HFFc6 (cell line): Measurements from ENCODE around the gene CGB3. TPM values are rescaled to one million over a fixed set of nuclear protein-coding genes. Genes with fewer than 3 reads are reported as not detected.

ENCODE experiments used
- DNase-seq: peaks from one replicate; pipeline ENCODE4 v3.0.0-alpha.2; 2018
- H3K27ac Mint-ChIP-seq: 2 replicates; pipeline ENCODE4 v1.8.0; 2020; ENCODE audit warnings: mild to moderate bottlenecking, mixed read lengths
- H3K27me3 Mint-ChIP-seq: 2 replicates; pipeline ENCODE4 v1.8.0; 2021; ENCODE audit warnings: mild to moderate bottlenecking, moderate library complexity, mixed read lengths; ENCODE audit not compliant: insufficient read depth
- H3K36me3 Mint-ChIP-seq: 2 replicates; pipeline ENCODE4 v1.8.0; 2021; ENCODE audit warnings: low read depth, mixed read lengths
- H3K4me1 Mint-ChIP-seq: 2 replicates; pipeline ENCODE4 v1.8.0; 2020; ENCODE audit warnings: low read depth, mixed read lengths
- H3K4me3 Mint-ChIP-seq: 2 replicates; pipeline ENCODE4 v1.8.0; 2020; ENCODE audit warnings: mild to moderate bottlenecking, moderate library complexity, mixed read lengths
- H3K9me3 Mint-ChIP-seq: 2 replicates; pipeline ENCODE4 v1.8.0; 2020; ENCODE audit warnings: mild to moderate bottlenecking, mixed read lengths
- microRNA-seq: library from miRNA; unstranded; fragments of <30 nt; microRNA quantifications from one replicate; pipeline ENCODE4, GENCODE V29; 2019
- total RNA-seq, 6 experiments: library from RNA; stranded (reverse); fragmentation: NEBNext Ultra II Directional; extraction: Animal tissue kit (Norgen Biotek cat#: 25700); gene quantifications; 2 replicates in 1 of 6; 3 replicates in 5 of 6; pipeline ENCODE4 v1.2.3, GENCODE V29; 2021
- TF ChIP-seq, protein P1 (sequence below): fragments of 200-600 bp; sonication (generic); IDR thresholded peaks from 2 replicates; pipeline ENCODE4 v1.5.0; 2021; ENCODE audit warnings: antibody characterized with exemption, mild to moderate bottlenecking

Gene CGB3
- total RNA-seq, 6 experiments from 2014 or later: not detected

DNA sequence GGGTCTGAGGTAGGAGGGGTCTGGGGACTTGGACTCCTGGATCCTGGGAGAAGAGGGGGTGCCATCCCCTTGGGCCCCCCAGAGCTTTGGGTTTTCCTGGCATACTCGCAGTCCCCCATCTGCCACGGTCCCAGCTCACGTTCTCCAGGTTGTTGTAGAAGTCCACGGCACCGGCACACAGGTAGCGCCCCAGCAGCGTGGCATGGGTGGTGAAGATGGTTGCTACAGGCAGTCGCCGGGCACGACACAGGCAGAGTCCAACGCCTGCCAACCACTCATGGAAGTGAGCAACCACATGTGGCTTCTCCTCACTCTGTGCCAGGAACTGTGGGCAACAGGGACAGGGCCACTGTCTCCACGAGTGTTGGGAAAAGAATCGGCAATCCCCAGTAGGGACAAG is 38.4 kb downstream of the CGB3 start:
- H3K4me1 Mint-ChIP-seq: peaks cover 8% of the 10 kb centered on the region
- H3K9me3 Mint-ChIP-seq: no peaks in the 10 kb centered on the region
- H3K36me3 Mint-ChIP-seq: peaks cover 36% of the 10 kb centered on the region
- H3K4me3 Mint-ChIP-seq: no peak overlapping the region
- H3K27me3 Mint-ChIP-seq: no peaks in the 10 kb centered on the region
- TF ChIP-seq, protein P1, sequence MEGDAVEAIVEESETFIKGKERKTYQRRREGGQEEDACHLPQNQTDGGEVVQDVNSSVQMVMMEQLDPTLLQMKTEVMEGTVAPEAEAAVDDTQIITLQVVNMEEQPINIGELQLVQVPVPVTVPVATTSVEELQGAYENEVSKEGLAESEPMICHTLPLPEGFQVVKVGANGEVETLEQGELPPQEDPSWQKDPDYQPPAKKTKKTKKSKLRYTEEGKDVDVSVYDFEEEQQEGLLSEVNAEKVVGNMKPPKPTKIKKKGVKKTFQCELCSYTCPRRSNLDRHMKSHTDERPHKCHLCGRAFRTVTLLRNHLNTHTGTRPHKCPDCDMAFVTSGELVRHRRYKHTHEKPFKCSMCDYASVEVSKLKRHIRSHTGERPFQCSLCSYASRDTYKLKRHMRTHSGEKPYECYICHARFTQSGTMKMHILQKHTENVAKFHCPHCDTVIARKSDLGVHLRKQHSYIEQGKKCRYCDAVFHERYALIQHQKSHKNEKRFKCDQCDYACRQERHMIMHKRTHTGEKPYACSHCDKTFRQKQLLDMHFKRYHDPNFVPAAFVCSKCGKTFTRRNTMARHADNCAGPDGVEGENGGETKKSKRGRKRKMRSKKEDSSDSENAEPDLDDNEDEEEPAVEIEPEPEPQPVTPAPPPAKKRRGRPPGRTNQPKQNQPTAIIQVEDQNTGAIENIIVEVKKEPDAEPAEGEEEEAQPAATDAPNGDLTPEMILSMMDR: no peak
- no peak overlapping the region for H3K27ac Mint-ChIP-seq
- DNase-seq: no peak

DNA sequence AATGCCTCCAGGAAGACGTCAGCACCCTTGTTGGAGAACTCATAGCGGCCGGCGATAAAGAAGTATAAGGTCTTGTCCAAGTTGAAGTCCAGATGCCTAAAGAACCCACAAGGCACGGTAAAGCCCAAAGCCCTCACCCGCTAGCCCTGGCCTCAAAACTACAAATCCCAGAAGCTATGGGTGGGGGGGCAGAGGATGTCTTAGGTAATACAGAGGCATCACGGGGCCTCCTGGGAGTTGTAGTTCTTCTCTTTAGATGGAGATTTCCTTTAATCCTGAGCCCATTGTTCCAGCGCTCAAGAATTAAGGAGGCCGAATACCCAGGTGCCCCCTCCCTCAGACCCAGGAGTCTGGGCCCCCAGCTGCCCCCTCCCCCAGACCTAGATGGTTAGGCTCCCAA is 41.9 kb downstream of the CGB3 start:
- Mint-ChIP-seq H3K4me1 (peaks cover 21% of the 10 kb centered on the region), H3K4me3 (no peak overlapping the region), H3K9me3 (no peaks in the 10 kb centered on the region), H3K27ac (peak overlapping the region; percentile 53; the same call in 1 of the 2 replicates), H3K27me3 (no peaks in the 10 kb centered on the region; the same call in 1 of the 2 replicates), H3K36me3 (peaks cover 36% of the 10 kb centered on the region)
- TF ChIP-seq, protein P1: no peak
- DNase-seq: no peak

DNA sequence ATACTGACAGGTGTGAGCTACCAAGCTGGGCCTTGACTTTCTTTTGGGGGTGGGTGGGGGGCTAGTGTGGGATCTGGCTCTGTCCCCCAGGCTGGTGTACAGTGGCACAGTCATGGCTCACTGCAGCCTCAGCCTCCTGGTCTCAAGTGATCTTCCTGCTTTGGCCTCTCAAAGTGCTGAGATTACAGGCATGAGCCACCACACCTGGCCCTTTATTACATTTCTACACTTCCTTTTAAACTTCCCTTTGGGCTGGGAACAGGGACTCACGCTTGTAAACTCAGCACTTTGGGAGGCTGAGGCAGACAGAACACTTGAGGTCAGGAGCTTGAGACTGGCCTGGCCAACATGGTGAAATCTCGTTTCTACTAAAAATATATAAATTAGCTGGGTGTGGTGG is 47.1 kb downstream of the CGB3 start:
- Mint-ChIP-seq H3K4me1 (peaks cover 21% of the 10 kb centered on the region), H3K27me3 (no peaks in the 10 kb centered on the region; the same call in 1 of the 2 replicates), H3K27ac (no peak overlapping the region), H3K4me3 (no peak overlapping the region), H3K36me3 (peaks cover 35% of the 10 kb centered on the region), H3K9me3 (no peaks in the 10 kb centered on the region)
- TF ChIP-seq, protein P1: no peak
- DNase-seq: no peak

DNA sequence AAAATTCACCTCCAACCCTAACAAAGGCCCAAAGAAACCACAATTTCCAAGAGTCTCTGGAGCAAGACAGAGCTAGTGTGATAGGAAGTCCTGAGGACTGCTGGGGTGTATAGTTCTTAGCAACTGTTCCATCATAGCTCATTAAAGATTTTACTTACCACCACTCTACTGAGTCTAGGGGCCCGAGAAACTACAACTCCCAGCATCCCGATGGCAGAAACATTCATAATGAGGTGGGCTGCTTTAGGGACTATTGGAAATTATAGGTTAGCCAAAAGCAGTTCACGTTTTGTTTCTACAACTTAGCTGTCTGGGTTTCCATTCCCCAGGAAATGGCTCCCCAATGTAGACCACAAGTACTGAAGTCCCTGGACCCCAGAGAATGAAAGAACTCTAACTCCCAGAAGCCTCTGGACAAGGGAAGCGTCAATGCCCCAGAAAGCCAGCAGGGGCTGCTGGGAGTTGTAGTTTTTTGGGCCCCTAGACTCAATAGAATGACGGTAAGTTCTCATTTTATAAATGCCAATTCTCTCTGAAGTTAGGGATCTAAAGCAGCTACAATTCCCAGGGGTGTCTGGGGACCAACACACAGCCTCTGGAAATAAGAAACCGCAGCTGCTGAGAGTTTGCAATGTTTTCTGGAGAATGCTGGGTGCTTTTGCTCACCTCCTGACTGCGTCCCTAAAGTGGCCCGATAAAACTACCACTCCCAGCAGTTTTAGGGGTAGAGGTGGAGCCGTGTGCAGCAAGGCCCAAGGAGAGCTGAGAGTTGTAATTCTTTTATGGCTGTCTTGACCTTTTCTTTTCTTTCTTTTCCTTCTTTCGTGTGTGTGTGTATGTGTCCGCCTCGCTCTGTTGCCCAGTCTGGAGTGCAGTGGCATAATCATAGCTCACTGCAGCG is 47.9 kb downstream of the CGB3 start:
- peaks cover 33% of the 10 kb centered on the region for H3K36me3 Mint-ChIP-seq
- no peak overlapping the region for H3K27ac Mint-ChIP-seq

More for the DNA sequence above, 47.9 kb downstream of the CGB3 start:
- Mint-ChIP-seq H3K4me1 (peaks cover 22% of the 10 kb centered on the region), H3K27me3 (no peaks in the 10 kb centered on the region; the same call in 1 of the 2 replicates), H3K4me3 (no peak overlapping the region), H3K9me3 (no peaks in the 10 kb centered on the region)
- DNase-seq: no peak
- TF ChIP-seq, protein P1: peak; percentile 62

Small RNA genes within 50 kb of the gene (microRNA-seq; reads per million reads assigned to microRNA genes)
- 3.9 reads per million for gene MIR6798

Other genes starting within 250 kb of the CGB3 start
- 10 to 100 TPM; 31.3 to 41.2 (median 34.0) TPM for gene BCAT2, start 213.3 kb downstream of the CGB3 start, total RNA-seq
- 1 to 10 TPM; 2.9 to 10.0 (median 8.9) TPM for gene HSD17B14, start 187.8 kb downstream of the CGB3 start, total RNA-seq
- 10 to 100 TPM in 4 of 6 experiments, 1 to 10 TPM in 2; 7.7 to 15.1 (median 13.2) TPM for gene PLEKHA4, start 155.7 kb downstream of the CGB3 start, total RNA-seq
- gene PPP1R15A, start 151.9 kb downstream of the CGB3 start, total RNA-seq: 10 to 100 TPM; 70.2 to 97.3 (median 89.6) TPM
- gene TULP2, start 125.6 kb downstream of the CGB3 start, total RNA-seq: under 1 TPM in 1 of 6 experiments, not detected in 5; 0.38 TPM
- 100 to 1,000 TPM; 129 to 160 (median 152) TPM for gene NUCB1, start 124.0 kb downstream of the CGB3 start, total RNA-seq
- gene DHDH, start 90.6 kb downstream of the CGB3 start, total RNA-seq: not detected
- 100 to 1,000 TPM; 223 to 260 (median 244) TPM for gene BAX, start 69.5 kb downstream of the CGB3 start, total RNA-seq
- gene FTL, start 59.0 kb downstream of the CGB3 start, total RNA-seq: 1,000 to 10,000 TPM; 2,438 to 4,450 (median 3,824) TPM
- gene GYS1, start 31.0 kb downstream of the CGB3 start, total RNA-seq: 10 to 100 TPM; 76.0 to 90.8 (median 87.5) TPM
- gene RUVBL2, start 30.4 kb downstream of the CGB3 start, total RNA-seq: 100 to 1,000 TPM; 131 to 161 (median 159) TPM
- under 1 TPM in 1 of 6 experiments, not detected in 5; 0.46 TPM for gene LHB, start 7.2 kb downstream of the CGB3 start, total RNA-seq
- gene CGB2, start 7.6 kb upstream of the CGB3 start, total RNA-seq: under 1 TPM in 1 of 6 experiments, not detected in 5; 0.55 TPM
- 1 to 10 TPM in 1 of 6 experiments, under 1 TPM in 1, not detected in 4; 0.38 to 1.0 TPM for gene CGB1, start 12.6 kb upstream of the CGB3 start, total RNA-seq
- gene CGB5, start 19.5 kb upstream of the CGB3 start, total RNA-seq: under 1 TPM in 2 of 6 experiments, not detected in 4; 0.23 to 0.75 TPM
- gene CGB8, start 24.8 kb upstream of the CGB3 start, total RNA-seq: 1 to 10 TPM in 4 of 6 experiments, under 1 TPM in 1, not detected in 1; 0.83 to 3.8 (median 3.7) TPM
- gene CGB7, start 33.4 kb upstream of the CGB3 start, total RNA-seq: 1 to 10 TPM in 4 of 6 experiments, under 1 TPM in 2; 0.36 to 2.2 (median 2.1) TPM
- 1 to 10 TPM in 2 of 6 experiments, under 1 TPM in 2, not detected in 2; 0.82 to 1.5 (median 1.1) TPM for gene NTF4, start 40.5 kb upstream of the CGB3 start, total RNA-seq
- not detected for gene KCNA7, start 48.4 kb upstream of the CGB3 start, total RNA-seq
- 100 to 1,000 TPM; 134 to 164 (median 156) TPM for gene SNRNP70, start 61.1 kb upstream of the CGB3 start, total RNA-seq
- gene LIN7B, start 90.0 kb upstream of the CGB3 start, total RNA-seq: 10 to 100 TPM in 4 of 6 experiments, 1 to 10 TPM in 2; 9.3 to 12.7 (median 10.2) TPM
- 1 to 10 TPM in 1 of 6 experiments, under 1 TPM in 5; 0.60 to 1.1 (median 0.71) TPM for gene C19orf73, start 94.8 kb upstream of the CGB3 start, total RNA-seq
- gene PPFIA3, start 95.2 kb upstream of the CGB3 start, total RNA-seq: 1 to 10 TPM; 1.9 to 2.4 (median 2.3) TPM
- gene HRC, start 131.1 kb upstream of the CGB3 start, total RNA-seq: not detected
- 10 to 100 TPM; 25.5 to 32.5 (median 30.5) TPM for gene TRPM4, start 133.5 kb upstream of the CGB3 start, total RNA-seq